GM19395 (cell line): Measurements from ENCODE around the gene PPM1E.
"Not testable (repeated sequence)": the region's sequence is repeated elsewhere in the genome, so short reads cannot be mapped to it uniquely, and the experiment has no call there.

ENCODE experiments used
- ATAC-seq: cut with Tn5 transposase; IDR thresholded peaks from one replicate; pipeline ENCODE4 v1.9.1; 2021; ENCODE audit warnings: mild to moderate bottlenecking, moderate library complexity; ENCODE audit not compliant: unreplicated experiment

The PPM1E gene

GRCh38 chr17:58778482-58778881 is 22.8 kb downstream of the PPM1E start:
- not testable (repeated sequence) for ATAC-seq

DNA sequence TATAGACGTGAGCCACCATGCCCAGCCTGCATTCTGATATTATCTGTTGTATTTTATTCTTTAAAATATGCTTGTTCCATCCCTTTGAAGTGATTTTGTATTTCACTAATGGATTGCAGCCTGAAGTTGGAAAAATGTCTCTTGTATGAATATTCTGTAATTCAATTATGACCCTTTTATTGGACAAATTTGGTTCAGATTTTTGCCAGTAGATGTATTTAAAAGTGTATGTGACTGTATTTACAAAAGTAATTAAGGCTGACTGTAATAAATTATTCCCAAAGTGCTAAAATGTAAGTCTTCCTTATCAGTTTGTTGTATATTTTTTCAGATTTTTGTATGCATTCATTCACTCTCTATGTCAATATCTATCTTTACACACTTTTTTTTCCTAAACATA is 23.8 kb downstream of the PPM1E start:
- ATAC-seq: no peak

- no peak for ATAC-seq
Measured at GRCh38 chr17:58783380-58783779, 27.7 kb downstream of the PPM1E start.

DNA sequence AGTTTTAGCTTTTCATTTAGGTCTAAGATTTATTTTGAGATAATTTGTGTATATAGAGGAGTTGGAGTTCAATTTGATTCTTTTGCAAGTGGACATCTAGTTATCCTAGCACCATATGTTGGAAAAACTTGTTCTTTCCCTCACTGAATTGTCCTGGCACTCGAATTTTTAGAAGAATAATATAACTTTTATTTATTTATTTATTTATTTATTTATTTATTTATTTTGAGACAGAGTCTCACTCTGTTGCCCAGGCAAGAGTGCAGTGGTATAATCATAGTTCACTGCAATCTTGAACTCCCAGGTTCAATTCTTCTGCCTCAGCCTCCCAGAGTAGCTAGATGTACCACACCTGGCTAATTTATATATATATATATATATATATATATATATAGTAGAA is 29.4 kb downstream of the PPM1E start:
- no peak for ATAC-seq

- no peak for ATAC-seq
Measured at GRCh38 chr17:58786586-58787295, 31.1 kb downstream of the PPM1E start.

DNA sequence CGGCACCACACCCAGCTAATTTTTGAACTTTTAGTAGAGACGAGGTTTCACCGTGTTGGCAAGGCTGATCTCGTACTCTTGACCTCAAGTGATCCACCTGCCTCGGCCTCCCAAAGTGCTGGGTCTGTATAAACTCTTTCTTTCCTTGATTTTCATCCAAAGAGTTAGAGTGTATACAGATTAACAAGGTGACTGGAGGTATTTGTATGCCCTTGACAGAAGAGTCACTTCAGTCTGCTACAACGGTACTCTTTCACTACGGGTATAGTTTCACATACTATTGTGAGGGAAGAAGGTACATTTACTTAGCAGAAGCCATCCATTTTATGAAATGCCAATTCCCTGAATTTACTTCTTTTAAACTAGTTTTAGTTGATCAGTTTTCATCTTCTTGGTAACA is 32.5 kb downstream of the PPM1E start:
- ATAC-seq: no peak

GRCh38 chr17:58789160-58789559 is 33.5 kb downstream of the PPM1E start:
- no peak for ATAC-seq

DNA sequence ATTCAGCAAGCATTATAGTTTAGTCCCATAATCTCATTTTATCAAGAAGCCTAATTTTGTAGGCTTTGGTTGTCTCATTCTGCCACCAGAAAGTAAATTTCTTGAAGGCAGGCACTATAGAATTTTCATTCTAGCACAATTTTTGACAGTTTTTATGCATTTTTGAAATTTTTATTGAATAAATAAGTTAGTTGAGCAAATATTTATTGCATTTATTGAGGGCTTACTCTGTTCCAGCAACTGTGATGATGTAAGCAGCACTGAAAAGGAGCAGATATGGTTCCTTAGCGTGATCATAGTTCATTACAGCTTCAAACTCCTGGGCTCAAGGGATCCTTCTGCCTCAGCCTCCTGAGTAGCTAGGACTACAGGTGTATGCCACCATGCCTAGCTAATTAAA is 34.2 kb downstream of the PPM1E start:
- ATAC-seq: no peak

GRCh38 chr17:58794508-58794907 is 38.9 kb downstream of the PPM1E start:
- not testable (repeated sequence) for ATAC-seq

GRCh38 chr17:58802188-58802587 is 46.5 kb downstream of the PPM1E start:
- ATAC-seq: no peak

DNA sequence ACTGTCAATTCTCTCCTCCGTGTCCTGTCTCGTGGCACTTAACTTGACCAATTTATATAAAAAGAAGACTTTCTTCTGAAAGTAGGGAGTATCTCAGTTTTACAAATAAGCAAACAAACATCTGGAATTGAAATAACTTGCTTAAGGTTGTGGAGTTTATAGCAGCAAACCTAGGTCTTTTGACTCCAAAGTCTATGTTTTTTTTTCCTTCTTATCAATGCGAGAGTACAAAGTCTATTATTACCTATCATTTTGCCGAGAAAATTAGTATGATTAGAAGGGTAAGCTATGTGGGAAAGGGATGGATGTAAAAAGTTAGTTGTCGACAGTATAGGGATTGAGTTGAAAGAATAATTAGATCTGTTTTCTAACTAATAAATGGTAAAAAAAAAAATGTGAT is 50.4 kb downstream of the PPM1E start:
- ATAC-seq: no peak

- no peak for ATAC-seq
Measured at GRCh38 chr17:58808609-58809563, 53.2 kb downstream of the PPM1E start.

GRCh38 chr17:58809564-58809936 is 53.9 kb downstream of the PPM1E start:
- ATAC-seq: no peak

DNA sequence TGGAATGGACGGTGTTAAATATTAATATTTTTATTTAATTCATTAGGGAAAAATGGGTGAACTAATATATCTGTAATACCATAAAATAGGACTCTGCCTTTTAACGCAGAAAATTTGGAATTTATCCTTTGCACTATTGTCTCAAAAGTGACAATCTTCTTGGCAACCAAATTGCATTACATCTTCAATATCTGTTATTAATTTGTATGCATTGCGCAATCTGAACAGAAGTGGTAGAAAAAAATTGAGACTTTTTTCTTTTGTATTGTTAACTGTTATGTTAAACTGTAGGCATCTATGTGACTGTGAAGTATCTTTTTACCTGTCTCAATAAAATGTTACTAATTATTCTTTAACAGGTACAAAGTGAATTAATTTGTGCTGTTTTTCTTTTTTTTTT is 55.6 kb downstream of the PPM1E start:
- ATAC-seq: no peak

- no peak for ATAC-seq
Measured at GRCh38 chr17:58813712-58814111, 58.1 kb downstream of the PPM1E start.

DNA sequence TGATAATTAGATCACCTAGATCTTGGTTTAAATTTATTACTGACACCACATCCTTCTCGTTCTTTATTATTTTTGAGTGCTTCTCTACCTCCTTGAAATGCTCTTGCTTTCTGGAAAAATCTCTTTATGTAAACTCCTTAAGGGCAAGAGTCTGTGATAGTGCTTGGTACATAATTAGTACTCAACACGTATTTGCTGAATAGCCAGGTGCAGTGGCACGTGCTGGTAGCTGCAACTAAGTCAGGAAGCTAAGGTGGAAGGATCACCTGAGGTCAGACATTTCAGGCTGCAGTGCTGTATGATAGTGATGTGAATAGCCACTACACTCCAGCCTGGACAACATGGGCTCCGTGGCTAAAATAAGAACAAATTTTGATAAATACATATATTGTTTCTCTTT is 63.0 kb downstream of the PPM1E start:
- ATAC-seq: no peak

GRCh38 chr17:58822148-58823050 is 66.7 kb downstream of the PPM1E start:
- ATAC-seq: no peak

DNA sequence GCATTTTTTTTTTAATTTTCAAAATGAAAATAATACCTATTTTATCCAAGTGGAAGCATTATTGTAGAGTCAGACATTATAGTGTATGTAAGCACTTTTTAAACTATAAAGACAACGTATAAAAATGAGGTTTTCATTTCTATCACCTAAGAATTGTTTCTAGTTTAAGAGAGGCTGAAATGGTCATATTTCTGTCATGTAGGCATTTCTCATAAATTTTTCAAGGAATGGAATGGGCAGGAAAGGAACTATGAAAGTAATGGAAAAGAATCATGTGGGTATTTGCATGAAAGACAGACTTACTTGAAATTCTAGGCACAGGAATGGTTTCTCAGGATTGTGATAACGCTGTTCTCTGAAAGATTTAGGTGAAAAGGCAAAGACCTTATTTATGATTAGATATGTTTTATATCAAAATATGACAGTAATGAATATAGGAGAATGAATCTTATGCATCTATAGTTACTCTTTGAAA is 67.4 kb downstream of the PPM1E start:
- ATAC-seq: no peak

DNA sequence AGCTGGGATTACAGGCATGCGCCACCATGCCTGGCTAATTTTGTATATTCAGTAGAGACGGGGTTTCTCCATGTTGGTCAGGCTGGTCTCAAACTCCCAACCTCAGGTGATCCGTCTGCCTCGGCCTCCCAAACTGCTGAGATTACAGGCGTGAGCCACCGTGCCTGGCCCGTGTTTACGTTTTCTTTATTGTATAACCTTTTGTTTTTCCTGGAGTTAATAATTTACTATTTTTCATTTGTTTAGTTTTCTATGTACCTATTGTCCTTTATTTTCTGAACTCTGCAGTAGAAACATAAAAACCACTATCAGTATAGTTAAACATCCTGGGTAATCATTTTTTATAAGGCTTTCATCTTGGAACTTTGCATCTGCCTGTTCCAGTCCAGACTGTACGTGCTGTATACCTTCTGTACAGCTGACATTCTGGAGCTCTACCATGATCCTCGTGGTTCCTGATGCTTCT is 73.6 kb downstream of the PPM1E start:
- no peak for ATAC-seq

- ATAC-seq: no peak
Measured at GRCh38 chr17:58831780-58832179, 76.1 kb downstream of the PPM1E start.

DNA sequence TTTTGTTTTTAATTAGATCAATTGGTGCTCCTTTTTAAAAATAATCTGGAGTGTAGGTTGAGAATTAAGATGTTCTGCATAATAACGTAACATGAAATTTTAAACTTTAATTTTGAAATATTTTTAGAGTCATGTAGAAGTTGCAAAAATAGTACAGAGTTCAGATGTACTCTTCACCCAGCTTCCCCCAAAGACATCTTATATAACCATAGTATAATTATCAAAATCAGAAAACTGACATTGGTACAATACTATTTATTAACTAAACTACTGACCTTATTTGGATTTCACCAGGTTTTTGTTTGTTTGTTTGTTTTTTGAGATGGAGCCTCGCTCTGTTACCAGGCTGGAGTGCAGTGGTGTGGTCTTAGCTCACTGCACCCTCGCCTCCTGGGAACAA is 76.9 kb downstream of the PPM1E start:
- ATAC-seq: no peak
